ENCODE results near the gene CDC14C.
"Not testable (repeated sequence)": the region's sequence is repeated elsewhere in the genome, so short reads cannot be mapped to it uniquely, and the experiment has no call there.

DNA sequence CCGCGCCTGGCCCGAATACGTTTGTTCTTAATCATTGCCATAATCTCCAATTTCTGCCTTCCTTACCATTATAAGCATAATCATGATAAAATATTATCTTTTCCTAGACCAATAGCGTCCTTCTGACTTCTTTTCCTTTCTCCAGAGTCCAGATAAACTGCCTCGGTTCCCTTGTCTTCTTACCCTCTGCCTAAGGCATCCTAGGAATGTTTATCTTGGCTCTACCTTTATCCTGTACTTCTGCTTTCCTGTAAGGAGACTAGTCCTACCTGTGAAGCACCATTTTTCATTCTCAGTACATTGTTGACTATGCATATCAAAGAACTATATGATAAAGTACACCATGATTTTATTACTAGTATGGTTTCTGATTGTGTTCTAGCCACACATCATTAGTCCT is 18.7 kb upstream of the CDC14C start:
- TF ChIP-seq, protein P1, sequence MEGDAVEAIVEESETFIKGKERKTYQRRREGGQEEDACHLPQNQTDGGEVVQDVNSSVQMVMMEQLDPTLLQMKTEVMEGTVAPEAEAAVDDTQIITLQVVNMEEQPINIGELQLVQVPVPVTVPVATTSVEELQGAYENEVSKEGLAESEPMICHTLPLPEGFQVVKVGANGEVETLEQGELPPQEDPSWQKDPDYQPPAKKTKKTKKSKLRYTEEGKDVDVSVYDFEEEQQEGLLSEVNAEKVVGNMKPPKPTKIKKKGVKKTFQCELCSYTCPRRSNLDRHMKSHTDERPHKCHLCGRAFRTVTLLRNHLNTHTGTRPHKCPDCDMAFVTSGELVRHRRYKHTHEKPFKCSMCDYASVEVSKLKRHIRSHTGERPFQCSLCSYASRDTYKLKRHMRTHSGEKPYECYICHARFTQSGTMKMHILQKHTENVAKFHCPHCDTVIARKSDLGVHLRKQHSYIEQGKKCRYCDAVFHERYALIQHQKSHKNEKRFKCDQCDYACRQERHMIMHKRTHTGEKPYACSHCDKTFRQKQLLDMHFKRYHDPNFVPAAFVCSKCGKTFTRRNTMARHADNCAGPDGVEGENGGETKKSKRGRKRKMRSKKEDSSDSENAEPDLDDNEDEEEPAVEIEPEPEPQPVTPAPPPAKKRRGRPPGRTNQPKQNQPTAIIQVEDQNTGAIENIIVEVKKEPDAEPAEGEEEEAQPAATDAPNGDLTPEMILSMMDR (IDR thresholded peaks at IDR 0.05), result not testable (repeated sequence)
- TF ChIP-seq POLR2A (IDR thresholded peaks at IDR 0.05), result not testable (repeated sequence)
